Measurements from ENCODE around the gene IFRD1. TPM values are rescaled to one million over a fixed set of nuclear protein-coding genes. Genes with fewer than 3 reads are reported as not detected.

IFRD1 gene
- total RNA-seq, 1 donor, result 107 TPM

DNA sequence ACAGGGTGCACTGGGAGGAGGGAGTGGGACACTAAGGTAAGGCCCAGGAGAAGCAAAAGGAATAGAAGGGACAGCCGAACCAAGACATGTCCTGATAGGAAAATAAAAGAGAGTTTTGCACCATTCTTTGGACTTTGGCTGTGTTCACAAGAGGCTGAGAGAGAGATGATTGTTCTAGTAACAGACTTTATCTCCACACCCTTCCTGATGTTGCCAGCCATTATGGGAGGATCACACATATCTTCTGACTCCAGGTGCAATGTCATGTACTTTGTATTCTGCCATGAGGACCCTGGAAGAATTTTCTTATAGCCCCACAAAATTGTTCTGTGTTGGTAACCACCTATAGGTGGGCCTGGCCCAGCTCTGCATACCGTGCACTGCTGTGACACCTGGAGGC, 41.9 kb downstream of the IFRD1 start:
- TF ChIP-seq, protein P1, sequence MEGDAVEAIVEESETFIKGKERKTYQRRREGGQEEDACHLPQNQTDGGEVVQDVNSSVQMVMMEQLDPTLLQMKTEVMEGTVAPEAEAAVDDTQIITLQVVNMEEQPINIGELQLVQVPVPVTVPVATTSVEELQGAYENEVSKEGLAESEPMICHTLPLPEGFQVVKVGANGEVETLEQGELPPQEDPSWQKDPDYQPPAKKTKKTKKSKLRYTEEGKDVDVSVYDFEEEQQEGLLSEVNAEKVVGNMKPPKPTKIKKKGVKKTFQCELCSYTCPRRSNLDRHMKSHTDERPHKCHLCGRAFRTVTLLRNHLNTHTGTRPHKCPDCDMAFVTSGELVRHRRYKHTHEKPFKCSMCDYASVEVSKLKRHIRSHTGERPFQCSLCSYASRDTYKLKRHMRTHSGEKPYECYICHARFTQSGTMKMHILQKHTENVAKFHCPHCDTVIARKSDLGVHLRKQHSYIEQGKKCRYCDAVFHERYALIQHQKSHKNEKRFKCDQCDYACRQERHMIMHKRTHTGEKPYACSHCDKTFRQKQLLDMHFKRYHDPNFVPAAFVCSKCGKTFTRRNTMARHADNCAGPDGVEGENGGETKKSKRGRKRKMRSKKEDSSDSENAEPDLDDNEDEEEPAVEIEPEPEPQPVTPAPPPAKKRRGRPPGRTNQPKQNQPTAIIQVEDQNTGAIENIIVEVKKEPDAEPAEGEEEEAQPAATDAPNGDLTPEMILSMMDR (IDR thresholded peaks at IDR 0.05; ENCODE audit: extremely low read depth, low read depth, low read length), result no peak
- H3K4me2 ChIP-seq (ENCODE audit: insufficient read depth, low read length), result no peak overlapping the region
- H3K27me3 ChIP-seq (ENCODE audit: insufficient read depth, low read length), result peaks cover 5% of the 10 kb centered on the region
- DNase-seq (ENCODE audit: insufficient read length, low spot score, missing footprints), result no peak
- H4K20me1 ChIP-seq (ENCODE audit: insufficient read depth, low read length), result no peaks in the 10 kb centered on the region
- H3K36me3 ChIP-seq (ENCODE audit: insufficient read depth, low read length), result peaks cover 7% of the 10 kb centered on the region
- H2AFZ ChIP-seq (ENCODE audit: low read length), result no peak overlapping the region
- H3K27ac ChIP-seq (ENCODE audit: low read depth, low read length), result no peak overlapping the region
- no peaks in the 10 kb centered on the region for H3K9me3 ChIP-seq (ENCODE audit: low read depth, low read length)
- no peak overlapping the region for H3K4me3 ChIP-seq (ENCODE audit: insufficient read depth, low read length)
- no peaks in the 10 kb centered on the region for H3K4me1 ChIP-seq (ENCODE audit: insufficient read depth, low read length)
- H3K79me2 ChIP-seq (ENCODE audit: insufficient read depth, low read length), result no peaks in the 10 kb centered on the region

DNA sequence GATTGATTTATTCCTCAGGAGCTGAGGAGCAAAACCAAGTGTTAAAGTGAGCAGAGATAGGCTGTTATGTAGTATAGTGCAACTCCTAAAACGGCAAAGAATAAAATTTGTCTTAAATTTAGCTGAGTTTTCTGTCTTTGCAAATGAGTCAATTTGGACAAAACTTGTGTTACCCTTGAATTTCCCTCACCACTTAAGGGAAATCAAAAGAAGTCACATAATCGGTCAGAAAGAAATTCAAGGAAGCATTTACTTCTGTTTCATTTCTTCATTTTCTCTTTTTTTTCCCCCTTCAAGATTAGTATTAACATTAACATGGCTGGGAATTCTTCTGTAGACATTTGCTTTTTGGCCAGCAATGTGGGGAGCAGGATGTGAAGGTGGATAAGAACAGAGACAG, 44.4 kb downstream of the IFRD1 start:
- DNase-seq (ENCODE audit: insufficient read length, low spot score, missing footprints), result no peak
- TF ChIP-seq, protein P1 (IDR thresholded peaks at IDR 0.05; ENCODE audit: extremely low read depth, low read depth, low read length), result no peak
- H3K36me3 ChIP-seq (ENCODE audit: insufficient read depth, low read length), result peaks cover 5% of the 10 kb centered on the region

DNA sequence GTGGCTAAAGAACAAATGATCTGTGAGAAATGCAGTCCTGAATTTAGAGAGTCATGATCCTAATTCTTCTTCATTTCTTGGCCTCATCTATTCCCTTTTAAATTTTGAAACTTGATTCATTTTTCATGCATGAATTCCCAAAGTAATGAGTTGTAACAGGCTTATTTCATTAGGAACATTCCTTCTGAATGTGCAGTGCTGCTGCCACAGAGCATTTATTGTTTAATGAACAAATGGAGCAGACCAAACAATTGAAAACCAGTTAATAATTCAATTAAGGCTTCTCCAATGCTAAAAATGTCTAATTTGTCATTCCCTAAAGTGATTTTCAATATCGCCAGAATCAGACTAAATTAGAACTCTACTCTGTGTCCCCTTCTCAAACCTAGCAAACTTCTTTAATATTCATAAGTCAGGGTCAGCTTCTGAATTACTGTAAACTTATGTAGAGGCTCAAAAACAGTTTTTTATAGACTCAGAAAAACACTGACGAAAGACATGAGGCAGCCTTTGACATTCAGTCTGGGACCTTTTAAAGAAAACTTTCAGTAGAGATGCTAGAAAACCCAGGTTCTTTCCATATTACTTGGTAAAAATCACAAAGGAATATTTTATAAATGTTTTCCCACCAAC, 45.0 kb downstream of the IFRD1 start:
- no peak overlapping the region for H2AFZ ChIP-seq (ENCODE audit: low read length)
- H4K20me1 ChIP-seq (ENCODE audit: insufficient read depth, low read length), result no peaks in the 10 kb centered on the region
- H3K4me2 ChIP-seq (ENCODE audit: insufficient read depth, low read length), result no peak overlapping the region
- no peaks in the 10 kb centered on the region for H3K9me3 ChIP-seq (ENCODE audit: low read depth, low read length)
- H3K4me3 ChIP-seq (ENCODE audit: insufficient read depth, low read length), result no peak overlapping the region
- H3K79me2 ChIP-seq (ENCODE audit: insufficient read depth, low read length), result no peaks in the 10 kb centered on the region
- no peak overlapping the region for H3K27ac ChIP-seq (ENCODE audit: low read depth, low read length)
- DNase-seq (ENCODE audit: insufficient read length, low spot score, missing footprints), result no peak
- peaks cover 5% of the 10 kb centered on the region for H3K27me3 ChIP-seq (ENCODE audit: insufficient read depth, low read length)
- peaks cover under 1% of the 10 kb centered on the region for H3K36me3 ChIP-seq (ENCODE audit: insufficient read depth, low read length)
- no peaks in the 10 kb centered on the region for H3K4me1 ChIP-seq (ENCODE audit: insufficient read depth, low read length)
- TF ChIP-seq, protein P1 (IDR thresholded peaks at IDR 0.05; ENCODE audit: extremely low read depth, low read depth, low read length), result no peak

More for the DNA sequence above, 44.4 kb downstream of the IFRD1 start:
- Histone ChIP-seq H3K4me3 (ENCODE audit: insufficient read depth, low read length) (no peak overlapping the region), H2AFZ (ENCODE audit: low read length) (no peak overlapping the region), H3K27me3 (ENCODE audit: insufficient read depth, low read length) (peaks cover 5% of the 10 kb centered on the region), H3K27ac (ENCODE audit: low read depth, low read length) (no peak overlapping the region), H3K9me3 (ENCODE audit: low read depth, low read length) (no peaks in the 10 kb centered on the region), H3K4me1 (ENCODE audit: insufficient read depth, low read length) (no peaks in the 10 kb centered on the region), H4K20me1 (ENCODE audit: insufficient read depth, low read length) (no peaks in the 10 kb centered on the region), H3K79me2 (ENCODE audit: insufficient read depth, low read length) (no peaks in the 10 kb centered on the region), H3K4me2 (ENCODE audit: insufficient read depth, low read length) (no peak overlapping the region)

- no peak overlapping the region for H3K4me3 ChIP-seq (ENCODE audit: insufficient read depth, low read length)
- H3K27me3 ChIP-seq (ENCODE audit: insufficient read depth, low read length), result peaks cover 5% of the 10 kb centered on the region
- H2AFZ ChIP-seq (ENCODE audit: low read length), result no peak overlapping the region
- H3K9me3 ChIP-seq (ENCODE audit: low read depth, low read length), result no peaks in the 10 kb centered on the region
- H3K36me3 ChIP-seq (ENCODE audit: insufficient read depth, low read length), result no peaks in the 10 kb centered on the region
- H3K4me1 ChIP-seq (ENCODE audit: insufficient read depth, low read length), result no peaks in the 10 kb centered on the region
- no peak for DNase-seq (ENCODE audit: insufficient read length, low spot score, missing footprints)
- TF ChIP-seq, protein P1 (IDR thresholded peaks at IDR 0.05; ENCODE audit: extremely low read depth, low read depth, low read length), result peak; percentile 65
- H3K4me2 ChIP-seq (ENCODE audit: insufficient read depth, low read length), result no peak overlapping the region
- no peaks in the 10 kb centered on the region for H3K79me2 ChIP-seq (ENCODE audit: insufficient read depth, low read length)
- no peaks in the 10 kb centered on the region for H4K20me1 ChIP-seq (ENCODE audit: insufficient read depth, low read length)
- H3K27ac ChIP-seq (ENCODE audit: low read depth, low read length), result no peak overlapping the region
Observed at GRCh38 chr7:112495810-112496462, 45.7 kb downstream of the IFRD1 start.
